ENCODE results near the gene IER5L.
"Not testable (repeated sequence)": the region's sequence is repeated elsewhere in the genome, so short reads cannot be mapped to it uniquely, and the experiment has no call there.

IER5L gene

GRCh38 chr9:129163198-129163670 is 14.8 kb downstream of the IER5L start:
- in situ Hi-C loops (cut with HindIII; ENCODE audit: low sequenced_read_pairs), result not testable (repeated sequence)

GRCh38 chr9:129162497-129163197 is 15.4 kb downstream of the IER5L start:
- in situ Hi-C loops (cut with HindIII; ENCODE audit: low sequenced_read_pairs), result no loop called here

GRCh38 chr9:129161534-129161837 is 16.6 kb downstream of the IER5L start:
- in situ Hi-C loops (cut with HindIII; ENCODE audit: low sequenced_read_pairs), result no loop called here

GRCh38 chr9:129160712-129161533 is 17.1 kb downstream of the IER5L start:
- in situ Hi-C loops (cut with HindIII; ENCODE audit: low sequenced_read_pairs), result no loop called here

- in situ Hi-C loops (cut with HindIII; ENCODE audit: low sequenced_read_pairs), result no loop called here
Observed at GRCh38 chr9:129156163-129156562, 21.9 kb downstream of the IER5L start.

- in situ Hi-C loops (cut with HindIII; ENCODE audit: low sequenced_read_pairs), result no loop called here
Observed at GRCh38 chr9:129154866-129155477, 23.1 kb downstream of the IER5L start.

GRCh38 chr9:129151469-129151868 is 26.6 kb downstream of the IER5L start:
- in situ Hi-C loops (cut with HindIII; ENCODE audit: low sequenced_read_pairs), result no loop called here

- in situ Hi-C loops (cut with HindIII; ENCODE audit: low sequenced_read_pairs), result no loop called here
Observed at GRCh38 chr9:129150672-129151211, 27.3 kb downstream of the IER5L start.

GRCh38 chr9:129150122-129150521 is 27.9 kb downstream of the IER5L start:
- in situ Hi-C loops (cut with HindIII; ENCODE audit: low sequenced_read_pairs), result no loop called here

- in situ Hi-C loops (cut with HindIII; ENCODE audit: low sequenced_read_pairs), result no loop called here
Observed at GRCh38 chr9:129149442-129149841, 28.6 kb downstream of the IER5L start.

GRCh38 chr9:129148463-129149204 is 29.4 kb downstream of the IER5L start:
- in situ Hi-C loops (cut with HindIII; ENCODE audit: low sequenced_read_pairs), result no loop called here

- in situ Hi-C loops (cut with HindIII; ENCODE audit: low sequenced_read_pairs), result no loop called here
Observed at GRCh38 chr9:129146441-129146941, 31.6 kb downstream of the IER5L start.

GRCh38 chr9:129145841-129146292 is 32.2 kb downstream of the IER5L start:
- in situ Hi-C loops (cut with HindIII; ENCODE audit: low sequenced_read_pairs), result no loop called here

- in situ Hi-C loops (cut with HindIII; ENCODE audit: low sequenced_read_pairs), result no loop called here
Observed at GRCh38 chr9:129145316-129145715, 32.7 kb downstream of the IER5L start.

- in situ Hi-C loops (cut with HindIII; ENCODE audit: low sequenced_read_pairs), result no loop called here
Observed at GRCh38 chr9:129143031-129143927, 34.8 kb downstream of the IER5L start.

GRCh38 chr9:129142138-129142935 is 35.7 kb downstream of the IER5L start:
- in situ Hi-C loops (cut with HindIII; ENCODE audit: low sequenced_read_pairs), result no loop called here

GRCh38 chr9:129141066-129142041 is 36.7 kb downstream of the IER5L start:
- in situ Hi-C loops (cut with HindIII; ENCODE audit: low sequenced_read_pairs), result no loop called here

Data from DLD1 (cell line).